Caco-2 (cell line): ENCODE results near the gene SRSF7. TPM values are rescaled to one million over a fixed set of nuclear protein-coding genes. Genes with fewer than 3 reads are reported as not detected.
"Not testable (repeated sequence)": the region's sequence is repeated elsewhere in the genome, so short reads cannot be mapped to it uniquely, and the experiment has no call there.

ENCODE experiments used
- BruUV-seq: library from RNA; stranded (reverse); fragments of 400-500 nt; replicated peaks from 2 replicates; lab custom pipeline; 2021; lab: Mats Ljungman, UMichigan
- CTCF ChIA-PET: fragments of 300-600 bp; sonication (Branson Sonifier 250); formaldehyde crosslinking; loops from one replicate; lab custom pipeline; 2022; ENCODE audit warnings: antibody characterized with exemption; lab: Charles Lee
- POLR2A ChIA-PET: fragments of 300-600 bp; sonication (Branson Sonifier 250); formaldehyde crosslinking; loops from one replicate; lab custom pipeline; 2022; ENCODE audit warnings: antibody characterized with exemption; lab: Charles Lee
- DNase-seq, 2 experiments: peaks; one replicate each; pipeline versions ENCODE4 v3.0.0 to v3.0.0-alpha.2; 2020 to 2022
- H3K27me3 ChIP-seq: replicated peaks from 2 replicates; pipeline ENCODE4 v1.6.0; 2011; ENCODE audit warnings: low read length; ENCODE audit not compliant: control insufficient read depth, insufficient read depth
- H3K36me3 ChIP-seq: 2 replicates; pipeline ENCODE4 v1.5.1; 2011; ENCODE audit warnings: low read length; ENCODE audit not compliant: control insufficient read depth, insufficient read depth
- H3K4me1 ChIP-seq: fragments of 250-450 bp; sonication (Bioruptor Pico); 2 replicates; pipeline ENCODE4 v1.5.1; 2020; ENCODE audit warnings: mild to moderate bottlenecking
- H3K4me3 ChIP-seq: 2 replicates; pipeline ENCODE4 v1.5.1; 2011; ENCODE audit warnings: low read depth, mild to moderate bottlenecking, control low read depth, low read length
- H3K9me3 ChIP-seq: fragments of 250-450 bp; sonication (Bioruptor Pico); 2 replicates; pipeline ENCODE4 v1.5.1; 2020; ENCODE audit warnings: mild to moderate bottlenecking, moderate library complexity
- H3K27ac Mint-ChIP-seq: one replicate; pipeline ENCODE4 v1.8.0; 2022; ENCODE audit warnings: mixed read lengths; ENCODE audit not compliant: unreplicated experiment
- H3K27me3 Mint-ChIP-seq: one replicate; pipeline ENCODE4 v1.8.0; 2022; ENCODE audit warnings: mixed read lengths; ENCODE audit not compliant: insufficient read depth, unreplicated experiment
- H3K36me3 Mint-ChIP-seq: one replicate; pipeline ENCODE4 v1.8.0; 2022; ENCODE audit warnings: mild to moderate bottlenecking, mixed read lengths; ENCODE audit not compliant: insufficient read depth, unreplicated experiment
- H3K4me1 Mint-ChIP-seq: one replicate; pipeline ENCODE4 v1.8.0; 2022; ENCODE audit warnings: low read depth, mixed read lengths; ENCODE audit not compliant: unreplicated experiment
- H3K4me3 Mint-ChIP-seq: one replicate; pipeline ENCODE4 v1.8.0; 2022; ENCODE audit warnings: mild to moderate bottlenecking, moderate library complexity, mixed read lengths; ENCODE audit not compliant: unreplicated experiment
- H3K9me3 Mint-ChIP-seq: one replicate; pipeline ENCODE4 v1.8.0; 2022; ENCODE audit warnings: mixed read lengths; ENCODE audit not compliant: unreplicated experiment
- CTCF ChIP-seq, 2 experiments: fragments of 200-600 bp in 1 of 2; IDR thresholded peaks; 1 replicate in 1 of 2; 2 replicates in 1 of 2; pipeline versions ENCODE4 v1.5.1 to v1.8.0; 2011 to 2022; ENCODE audit warnings: antibody characterized with exemption in 1 of 2, control low read depth in 1 of 2, inconsistent platforms in 1 of 2, low read depth in 1 of 2, low read length in 1 of 2, mild to moderate bottlenecking in 1 of 2, moderate library complexity in 1 of 2; ENCODE audit not compliant: insufficient read depth in 1 of 2, severe bottlenecking in 1 of 2, unreplicated experiment in 1 of 2
- intact Hi-C: fragments of 100-400 bp; cut with micrococcal nuclease; formaldehyde crosslinking; loops from one replicate; pipeline ENCODE4 v1.10.0; 2022; ENCODE audit not compliant: unreplicated experiment
- total RNA-seq: library from RNA; stranded (reverse); gene quantifications from 2 replicates; pipeline ENCODE4 v1.2.3, GENCODE V29; 2022

SRSF7 gene
- total RNA-seq, 1 experiment from 2014 or later, result 233 TPM

DNA sequence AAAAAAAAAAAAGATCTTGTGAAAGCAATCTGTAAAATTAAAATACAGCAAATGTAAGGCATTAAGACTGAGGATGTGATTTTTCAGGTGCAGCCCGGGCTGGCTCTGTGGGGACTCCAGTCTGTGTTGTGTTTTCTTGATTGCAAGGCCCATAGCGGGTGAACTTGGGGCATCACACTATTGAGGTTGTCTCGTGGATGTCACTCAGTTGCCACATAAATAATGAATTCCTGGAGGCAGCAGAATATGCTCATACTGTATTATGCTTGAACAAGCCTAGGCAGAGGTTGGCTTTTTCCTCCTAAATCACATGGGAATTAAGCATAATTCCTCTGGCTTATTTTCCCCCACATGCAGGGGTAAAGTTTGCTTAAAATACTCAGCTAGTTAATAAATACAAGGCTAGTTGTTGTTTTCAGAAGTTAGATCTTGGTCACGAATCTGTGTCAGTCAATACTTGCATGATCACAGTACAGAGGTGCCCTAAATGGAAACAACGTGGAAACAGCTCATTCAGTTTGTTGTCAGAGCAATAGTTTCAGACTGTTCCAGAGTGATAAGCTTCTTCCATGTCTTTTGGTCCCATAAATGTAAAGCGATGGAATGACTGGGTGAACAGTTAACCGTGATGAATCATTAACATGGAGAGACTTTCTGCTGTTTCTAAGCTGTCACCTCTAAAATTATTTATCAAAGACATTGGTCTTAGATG, 43.2 kb upstream of the SRSF7 start:
- intact Hi-C loops, result no loop called here
- Mint-ChIP-seq H3K36me3 (peaks cover 7% of the 10 kb centered on the region), H3K4me1 (peaks cover 10% of the 10 kb centered on the region), H3K27me3 (no peaks in the 10 kb centered on the region), H3K9me3 (no peaks in the 10 kb centered on the region), H3K4me3 (no peak overlapping the region), H3K27ac (no peak overlapping the region)
- ChIA-PET POLR2A (interaction anchor here (0.9 kb wide), 1 partner anchor 43 kb away, joined by 12 read pairs; the partner anchor contains the start of gene SRSF7), CTCF (no interaction called here)
- H3K4me3 ChIP-seq, result no peak overlapping the region
- peaks cover 29% of the 10 kb centered on the region for H3K4me1 ChIP-seq
- no peaks in the 10 kb centered on the region for H3K9me3 ChIP-seq
- no TSS peak for BruUV-seq
- TF ChIP-seq CTCF (IDR thresholded peaks at IDR 0.05; ENCODE audit: insufficient read depth in 1 of 2, low read depth in 1 of 2, low read length in 1 of 2, severe bottlenecking in 1 of 2, unreplicated experiment in 1 of 2), result no peak
- no peaks in the 10 kb centered on the region for H3K27me3 ChIP-seq
- no peak for DNase-seq
- no peaks in the 10 kb centered on the region for H3K36me3 ChIP-seq

DNA sequence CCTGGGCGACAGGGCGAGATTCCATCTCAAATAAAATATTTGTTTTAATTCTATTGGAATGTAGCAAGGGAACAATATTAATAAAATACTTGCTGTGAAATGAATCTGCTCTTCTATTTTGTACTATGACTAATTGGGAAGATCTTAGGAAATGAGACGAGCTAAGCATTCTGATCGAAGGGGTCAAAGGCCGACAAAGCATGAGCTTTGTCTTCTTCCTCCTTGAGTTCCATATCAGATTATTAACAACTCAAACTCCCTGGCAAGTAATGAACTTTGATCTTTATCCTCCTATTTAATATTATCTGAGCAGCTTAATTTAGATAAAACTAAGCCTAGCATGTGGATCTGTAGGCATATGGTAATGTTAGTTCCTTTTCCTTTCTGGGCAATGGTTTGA, 42.4 kb upstream of the SRSF7 start:
- no TSS peak for BruUV-seq
- no peak for DNase-seq
- Histone ChIP-seq H3K27me3 (no peaks in the 10 kb centered on the region), H3K4me1 (peaks cover 29% of the 10 kb centered on the region), H3K36me3 (no peaks in the 10 kb centered on the region), H3K9me3 (no peaks in the 10 kb centered on the region), H3K4me3 (no peak overlapping the region)
- CTCF ChIA-PET, result interaction anchor here (0.7 kb wide), 1 partner anchor 27 kb away, joined by 3 read pairs; no protein-coding TSS in a partner anchor
- TF ChIP-seq CTCF (IDR thresholded peaks at IDR 0.05; ENCODE audit: insufficient read depth in 1 of 2, low read depth in 1 of 2, low read length in 1 of 2, severe bottlenecking in 1 of 2, unreplicated experiment in 1 of 2), result no peak
- POLR2A ChIA-PET, result interaction anchor here (0.6 to 1.0 kb wide), 2 partner anchors 42 to 382 kb away, joined by 3 to 6 read pairs; partner anchors contain the start of gene SRSF7
- Mint-ChIP-seq H3K36me3 (peaks cover under 1% of the 10 kb centered on the region), H3K27ac (no peak overlapping the region), H3K4me3 (no peak overlapping the region), H3K4me1 (peaks cover 10% of the 10 kb centered on the region), H3K27me3 (no peaks in the 10 kb centered on the region), H3K9me3 (no peaks in the 10 kb centered on the region)
- intact Hi-C loops, result no loop called here

DNA sequence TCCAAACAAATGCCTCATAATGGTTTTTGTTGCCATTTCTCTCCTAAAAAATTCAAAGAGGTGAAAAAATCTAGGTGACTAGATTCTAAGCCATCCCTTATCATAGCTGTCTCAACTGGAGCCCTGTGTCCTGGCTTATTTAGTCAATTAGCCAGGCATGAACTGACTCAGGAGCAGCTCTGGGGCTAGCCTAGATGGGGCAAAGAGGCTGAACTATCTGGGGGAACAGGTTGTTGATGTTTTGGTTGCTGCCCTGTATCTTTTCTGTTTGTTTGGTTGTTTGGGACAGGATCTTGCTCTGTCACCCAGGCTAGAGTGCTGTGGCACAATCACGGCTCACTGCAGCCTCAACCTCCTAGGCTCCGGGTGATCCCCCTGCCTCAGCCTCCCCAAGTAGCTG, 41.6 kb upstream of the SRSF7 start:
- no TSS peak for BruUV-seq
- no peaks in the 10 kb centered on the region for H3K36me3 Mint-ChIP-seq
- CTCF ChIA-PET, result no interaction called here
- H3K4me3 ChIP-seq, result no peak overlapping the region
- no peaks in the 10 kb centered on the region for H3K36me3 ChIP-seq
- H3K27ac Mint-ChIP-seq, result no peak overlapping the region
- peaks cover 6% of the 10 kb centered on the region for H3K4me1 Mint-ChIP-seq
- H3K27me3 ChIP-seq, result no peaks in the 10 kb centered on the region
- H3K4me1 ChIP-seq, result peaks cover 25% of the 10 kb centered on the region
- POLR2A ChIA-PET, result no interaction called here
- H3K27me3 Mint-ChIP-seq, result no peaks in the 10 kb centered on the region
- no peak for DNase-seq
- intact Hi-C loops, result no loop called here
- no peaks in the 10 kb centered on the region for H3K9me3 ChIP-seq
- TF ChIP-seq CTCF (IDR thresholded peaks at IDR 0.05; ENCODE audit: insufficient read depth in 1 of 2, low read depth in 1 of 2, low read length in 1 of 2, severe bottlenecking in 1 of 2, unreplicated experiment in 1 of 2), result no peak
- H3K4me3 Mint-ChIP-seq, result no peak overlapping the region
- H3K9me3 Mint-ChIP-seq, result no peaks in the 10 kb centered on the region

DNA sequence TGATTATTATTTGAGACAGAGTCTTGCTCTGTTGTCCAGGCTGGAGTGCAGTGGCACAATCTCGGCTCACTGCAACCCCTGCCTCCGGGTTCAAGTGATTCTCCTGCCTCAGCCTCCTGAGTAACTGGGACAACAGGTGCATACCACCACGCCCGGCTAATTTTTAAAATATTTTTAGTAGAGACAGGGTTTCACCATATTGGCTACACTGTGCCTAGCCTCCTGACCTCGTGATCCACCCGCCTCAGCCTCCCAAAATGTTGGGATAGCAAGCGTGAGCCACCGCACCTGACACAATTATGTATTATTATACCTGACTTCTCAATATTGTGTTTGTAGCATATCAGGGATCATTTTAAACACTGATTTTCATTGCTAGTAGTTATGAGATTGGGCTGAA, 41.2 kb upstream of the SRSF7 start:
- peaks cover 21% of the 10 kb centered on the region for H3K4me1 ChIP-seq

More for the DNA sequence above, 41.2 kb upstream of the SRSF7 start:
- BruUV-seq, POLR2A ChIA-PET, H3K4me3 Mint-ChIP-seq, H3K9me3 ChIP-seq, H3K27ac Mint-ChIP-seq, intact Hi-C loops, H3K4me3 ChIP-seq, DNase-seq, H3K4me1 Mint-ChIP-seq, H3K9me3 Mint-ChIP-seq, H3K36me3 Mint-ChIP-seq, H3K27me3 ChIP-seq, H3K36me3 ChIP-seq, CTCF ChIA-PET, H3K27me3 Mint-ChIP-seq: not testable (repeated sequence)
